KOPT-K1 (cell line): ENCODE measurements around the gene TSPEAR.
"Not testable (repeated sequence)": the region's sequence is repeated elsewhere in the genome, so short reads cannot be mapped to it uniquely, and the experiment has no call there.

Source experiments
- H3K27ac ChIP-seq: fragments of 200-600 bp; sonication (generic); 2 replicates; pipeline ENCODE4 v1.5.1; 2016; ENCODE audit warnings: antibody characterized with exemption, mild to moderate bottlenecking, low read depth, low read length; ENCODE audit not compliant: poor library complexity, severe bottlenecking
- H3K36me3 ChIP-seq: fragments of 200-600 bp; sonication (generic); 2 replicates; pipeline ENCODE4 v1.5.1; 2017; ENCODE audit warnings: antibody characterized with exemption, mild to moderate bottlenecking, low read length, moderate library complexity; ENCODE audit not compliant: insufficient read depth
- H3K9me3 ChIP-seq: fragments of 200-600 bp; sonication (generic); 2 replicates; pipeline ENCODE4 v1.5.1; 2017; ENCODE audit warnings: antibody characterized with exemption, low read length, mild to moderate bottlenecking; ENCODE audit not compliant: insufficient read depth, poor library complexity, severe bottlenecking

TSPEAR gene

DNA sequence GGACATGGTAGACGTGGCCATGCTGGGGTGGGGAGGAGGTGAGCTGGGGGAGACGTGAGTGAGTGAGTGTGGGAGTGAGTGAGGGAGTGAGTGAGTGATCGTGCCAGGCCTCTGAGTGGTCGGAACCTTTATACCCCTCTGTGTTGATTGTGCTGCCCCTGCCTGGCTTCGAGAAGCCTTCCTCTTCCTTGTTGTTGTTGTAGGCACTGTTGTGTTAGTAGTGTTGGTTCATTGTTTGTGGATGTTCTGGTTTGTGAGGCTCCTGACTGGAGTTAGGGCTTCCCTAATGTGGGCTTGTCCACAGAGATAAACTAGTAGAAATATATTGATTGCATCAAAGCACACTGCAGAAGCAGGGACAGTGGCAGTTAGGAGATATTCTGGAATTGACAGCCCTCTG lies 152.7 kb downstream of the TSPEAR start, which contains the start of gene KRTAP10-3:
KRTAP10-3 (minus strand) TSS at position 101 of the 400 bp plus-strand sequence; CDS start at position 21, 80 bp downstream.
- no peak within 1 kb of the TSS for H3K27ac ChIP-seq
- H3K36me3 ChIP-seq, result no peaks in the 10 kb centered on the region
- H3K9me3 ChIP-seq, result no peaks in the 10 kb centered on the region

DNA sequence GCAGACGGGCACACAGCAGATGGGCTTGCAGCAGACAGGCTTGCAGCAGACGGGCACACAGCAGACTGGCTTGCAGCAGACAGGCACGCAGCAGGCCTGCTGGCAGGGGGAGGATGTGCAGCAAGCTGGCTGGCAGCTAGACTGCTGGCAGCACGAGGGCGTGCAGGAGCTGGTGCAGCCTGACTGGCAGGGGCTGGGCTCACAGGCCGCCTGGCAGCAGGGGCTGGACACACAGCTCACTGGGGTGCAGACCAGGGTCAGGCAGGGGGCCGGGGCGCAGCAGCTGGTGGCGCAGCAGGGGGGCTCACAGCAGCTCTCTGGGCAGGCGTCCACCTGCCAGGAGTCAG lies 153.1 kb downstream of the TSPEAR start:
- not testable (repeated sequence) for H3K36me3 ChIP-seq, H3K9me3 ChIP-seq, H3K27ac ChIP-seq

DNA sequence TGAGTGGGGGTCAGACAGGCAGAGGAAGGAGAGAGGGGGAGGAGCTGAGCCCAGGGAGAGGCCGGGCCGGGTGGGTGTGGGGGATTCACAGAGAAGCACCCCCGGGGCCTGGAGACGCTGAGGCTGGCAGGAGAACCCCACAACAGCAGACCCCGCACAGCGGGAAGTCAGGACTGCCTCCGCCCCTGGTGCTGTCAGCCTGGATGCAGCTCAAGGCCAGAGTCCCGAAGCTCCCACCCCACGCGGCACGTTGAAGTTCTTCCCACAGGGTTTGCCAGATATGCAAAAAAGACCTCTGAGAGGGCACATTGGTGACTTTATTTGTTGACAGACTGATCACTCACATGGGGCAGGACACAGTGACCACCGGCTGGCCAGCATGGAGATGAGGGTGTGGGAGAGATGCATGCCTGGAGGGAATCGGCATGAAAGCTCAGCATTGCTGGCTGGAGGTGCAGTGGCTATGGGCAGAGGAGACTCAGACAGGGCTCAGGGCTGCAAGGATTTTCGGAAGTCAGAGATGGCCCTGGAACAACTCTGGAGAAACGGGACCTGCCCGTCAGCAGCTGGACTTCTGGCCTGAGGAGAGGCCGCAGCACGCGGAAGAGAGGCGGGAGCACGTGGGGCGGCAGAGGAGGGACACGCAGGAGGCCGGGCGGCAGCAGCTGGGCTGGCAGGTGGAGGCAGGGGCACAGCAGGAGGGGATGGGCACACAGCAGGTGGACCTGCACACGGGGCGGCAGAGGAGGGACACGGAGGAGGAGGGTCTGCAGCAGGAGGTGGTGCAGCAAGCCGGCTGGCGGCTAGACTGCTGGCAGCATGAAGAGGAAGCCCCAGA lies 153.7 kb downstream of the TSPEAR start:
- Histone ChIP-seq H3K27ac (no peak overlapping the region), H3K36me3 (no peaks in the 10 kb centered on the region), H3K9me3 (no peaks in the 10 kb centered on the region)

DNA sequence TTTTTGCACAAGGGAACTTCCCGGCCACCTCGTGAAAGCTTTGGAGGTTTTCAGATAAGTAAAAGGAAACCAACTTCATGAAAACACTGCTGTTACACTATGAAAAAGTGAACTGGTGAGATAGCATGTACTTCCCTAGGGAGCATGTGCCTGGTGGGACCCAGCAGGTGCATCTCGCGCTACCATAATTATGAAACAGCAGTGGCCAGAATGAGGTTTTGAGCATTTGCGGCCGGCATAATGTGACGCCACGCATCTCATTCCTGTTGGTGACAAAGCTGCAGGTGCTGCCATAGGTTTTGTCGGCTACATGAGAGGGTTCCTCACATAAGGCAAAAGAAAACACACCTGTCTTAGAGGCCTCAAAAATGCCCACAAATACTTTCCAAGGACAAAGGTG lies 154.5 kb downstream of the TSPEAR start:
- Histone ChIP-seq H3K36me3 (no peaks in the 10 kb centered on the region), H3K9me3 (no peaks in the 10 kb centered on the region), H3K27ac (no peak overlapping the region)

DNA sequence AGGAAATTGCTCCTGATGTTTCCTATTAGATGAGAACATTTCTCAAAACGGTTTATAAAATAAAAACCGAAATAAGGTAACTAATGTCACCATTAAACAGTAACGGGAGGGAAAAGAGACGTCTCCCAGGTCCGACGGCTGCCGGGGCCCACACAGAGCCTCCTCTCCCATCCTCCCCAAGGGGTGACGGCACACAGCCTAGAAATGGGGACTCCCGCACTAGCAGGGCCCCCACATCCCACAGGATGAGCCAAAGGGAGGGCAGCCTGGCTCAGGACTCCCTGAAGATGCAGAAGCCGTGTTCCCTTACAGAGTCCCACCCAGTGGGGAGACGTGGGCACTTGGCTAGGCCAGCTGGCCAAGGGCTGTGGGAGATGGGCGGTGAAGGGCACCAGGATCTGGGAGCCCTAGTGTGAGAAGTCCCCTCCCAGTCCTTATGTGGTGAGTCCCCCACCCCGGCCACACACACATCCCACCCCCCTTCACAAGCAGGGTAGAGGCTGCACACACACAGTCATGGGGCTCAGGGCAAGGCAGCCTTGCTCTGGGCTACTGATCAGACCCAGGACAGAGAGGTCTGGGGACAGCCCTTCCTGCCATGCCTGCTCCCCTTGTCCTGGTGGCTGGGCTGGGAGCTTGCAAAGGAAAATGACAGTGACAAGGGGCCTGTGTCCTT lies 156.0 kb downstream of the TSPEAR start:
- Histone ChIP-seq H3K27ac (no peak overlapping the region), H3K9me3 (no peaks in the 10 kb centered on the region), H3K36me3 (no peaks in the 10 kb centered on the region)

DNA sequence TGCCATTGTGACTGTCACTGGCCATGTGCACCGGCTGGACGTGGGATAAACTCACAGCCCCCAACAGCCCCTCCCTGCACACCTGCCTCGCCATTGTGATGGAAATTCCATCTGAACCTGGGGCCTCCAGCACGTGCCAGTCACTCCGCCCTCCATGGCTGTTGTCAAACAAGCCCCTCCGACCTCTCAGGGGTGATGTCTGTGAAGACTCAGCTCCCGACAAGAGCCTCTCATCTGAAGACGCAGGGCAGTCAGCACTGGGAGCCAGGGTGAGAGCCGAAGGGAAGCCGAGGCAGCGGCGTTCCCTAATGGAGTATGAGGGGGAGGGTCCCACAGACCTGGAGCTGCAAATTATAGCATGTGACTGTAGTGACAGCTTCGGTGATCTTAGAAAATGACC lies 158.7 kb downstream of the TSPEAR start:
- Histone ChIP-seq H3K36me3 (no peaks in the 10 kb centered on the region), H3K27ac (no peak overlapping the region), H3K9me3 (no peaks in the 10 kb centered on the region)

DNA sequence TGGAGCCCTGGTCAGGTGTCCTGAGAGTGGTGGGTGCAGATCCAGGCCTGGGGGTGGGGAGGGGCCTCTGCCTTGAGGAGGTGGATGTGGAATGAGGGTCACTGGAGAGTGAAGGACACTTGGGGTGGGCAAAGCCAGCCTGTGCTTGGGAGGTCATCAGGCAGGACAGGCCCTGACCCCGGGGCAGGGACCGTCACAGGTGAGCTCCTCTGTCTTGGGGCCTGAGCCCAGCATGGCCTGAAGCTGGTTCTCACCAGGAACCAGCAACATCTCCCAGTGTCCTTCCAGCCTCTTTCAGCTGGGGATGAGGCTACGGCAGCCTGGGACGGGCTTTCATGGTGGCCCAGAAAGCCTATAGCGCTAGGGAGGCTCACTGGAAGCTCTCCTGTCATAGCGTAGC lies 159.2 kb downstream of the TSPEAR start:
- Histone ChIP-seq H3K9me3 (peaks cover 4% of the 10 kb centered on the region), H3K36me3 (no peaks in the 10 kb centered on the region), H3K27ac (no peak overlapping the region)

DNA sequence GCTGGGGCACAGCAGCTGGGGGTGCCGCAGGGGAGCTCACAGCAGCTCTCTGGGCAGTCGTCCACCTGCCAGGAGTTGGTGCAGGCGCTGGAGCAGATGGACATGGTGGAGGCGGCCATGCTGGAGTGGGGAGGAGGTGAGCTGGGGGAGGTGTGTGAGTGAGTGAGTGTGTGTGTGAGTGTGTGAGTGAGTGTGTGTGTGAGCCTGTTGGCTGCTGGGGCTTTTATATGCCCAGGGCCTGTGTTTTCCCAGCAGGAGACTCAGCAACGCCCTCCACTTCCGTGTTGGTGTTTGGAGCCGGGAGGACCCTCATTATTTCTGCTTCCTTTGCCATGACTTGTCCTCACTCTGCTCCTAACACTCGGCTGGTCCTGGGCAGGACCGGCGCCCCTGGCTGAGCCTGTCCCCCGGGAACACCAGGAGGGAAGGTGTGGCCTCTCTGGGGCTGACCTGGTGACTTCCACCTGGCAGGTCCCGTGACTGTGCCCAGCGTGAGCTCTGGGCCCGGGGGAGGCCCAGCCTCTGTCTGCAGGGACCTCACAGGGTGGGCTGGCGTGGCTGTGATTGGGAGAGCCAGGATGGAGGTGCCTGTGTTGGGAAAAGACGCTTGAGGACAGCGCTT lies 159.9 kb downstream of the TSPEAR start, which contains the start of gene KRTAP10-2:
KRTAP10-2 (minus strand) TSS at position 166 of the 622 bp plus-strand sequence; CDS start at position 119, 47 bp downstream.
- no peaks in the 10 kb centered on the region for H3K36me3 ChIP-seq
- H3K9me3 ChIP-seq, result peaks cover 11% of the 10 kb centered on the region
- no peak within 1 kb of the TSS for H3K27ac ChIP-seq

DNA sequence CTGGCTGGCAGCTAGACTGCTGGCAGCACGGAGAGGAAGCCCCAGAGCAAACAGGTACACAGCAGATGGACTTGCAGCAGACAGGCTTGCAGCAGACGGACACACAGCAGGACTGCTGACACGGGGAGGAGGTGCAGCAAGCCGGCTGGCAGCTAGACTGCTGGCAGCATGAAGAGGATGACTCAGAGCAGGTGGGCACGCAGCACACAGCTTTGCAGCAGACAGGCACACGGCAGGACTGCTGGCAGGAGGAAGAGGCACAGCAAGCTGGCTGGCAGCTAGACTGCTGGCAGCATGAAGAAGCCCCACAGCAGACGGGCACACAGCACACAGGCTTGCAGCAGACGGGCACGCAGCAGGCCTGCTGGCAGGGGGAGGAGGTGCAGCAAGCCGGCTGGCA lies 160.6 kb downstream of the TSPEAR start:
- Histone ChIP-seq H3K36me3 (no peaks in the 10 kb centered on the region), H3K27ac (no peak overlapping the region), H3K9me3 (peaks cover 15% of the 10 kb centered on the region)

DNA sequence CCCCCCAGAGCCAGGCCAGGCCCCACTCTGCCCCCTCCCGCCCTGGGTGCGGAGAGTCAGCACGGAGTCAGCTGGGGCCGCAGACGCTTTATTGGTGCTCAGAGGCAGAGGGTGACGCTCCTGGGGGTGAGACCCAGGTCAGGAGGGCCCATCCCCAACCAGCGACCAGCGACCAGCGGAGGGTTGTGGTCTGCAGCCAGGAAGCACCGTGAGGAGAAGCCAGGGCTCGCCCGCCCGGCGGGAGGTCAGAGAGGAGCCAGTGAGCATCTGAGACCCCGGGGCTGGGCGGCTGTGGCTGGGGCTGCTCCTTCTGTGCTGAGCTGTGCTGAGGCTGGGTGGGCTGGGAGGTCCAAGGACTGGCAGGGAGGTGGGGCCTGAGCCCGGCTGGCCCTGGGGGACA lies 161.1 kb downstream of the TSPEAR start:
- peaks cover 15% of the 10 kb centered on the region for H3K9me3 ChIP-seq

DNA sequence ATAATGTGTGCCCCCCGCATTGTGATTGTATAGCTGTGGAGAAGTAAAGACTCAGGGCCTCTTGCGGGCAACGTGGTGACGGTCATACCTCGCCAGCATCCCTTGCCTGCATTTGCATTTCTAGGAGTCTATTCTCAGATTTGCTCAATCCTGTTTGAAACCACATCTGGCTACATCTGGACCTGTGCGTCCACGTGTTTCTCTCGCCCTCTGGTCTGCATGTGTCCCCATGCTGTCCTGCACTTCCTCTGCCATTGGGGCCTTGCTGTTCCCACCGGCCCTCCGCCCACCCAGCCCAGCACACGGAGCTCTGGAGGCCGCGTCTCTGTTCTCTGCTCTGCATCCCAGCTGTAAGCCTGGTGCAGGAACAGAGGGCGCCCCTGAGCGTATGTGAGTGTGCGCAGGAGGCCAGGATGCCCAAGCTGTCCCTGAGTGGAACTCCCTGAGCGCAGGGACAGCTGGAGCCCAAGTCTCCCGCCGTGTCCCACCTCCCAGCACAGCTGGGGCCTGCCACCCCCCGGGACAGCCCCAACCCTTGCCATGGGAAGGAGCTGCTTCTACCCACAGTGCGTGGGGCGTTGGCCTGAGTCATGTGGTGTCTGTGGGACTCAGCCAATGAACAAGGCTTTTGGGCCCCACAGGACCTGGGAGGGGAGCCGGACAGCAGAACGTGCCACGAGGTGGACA lies 161.7 kb downstream of the TSPEAR start:
- Histone ChIP-seq H3K36me3 (no peaks in the 10 kb centered on the region), H3K27ac (no peak overlapping the region), H3K9me3 (peaks cover 15% of the 10 kb centered on the region)

More for the DNA sequence above, 161.1 kb downstream of the TSPEAR start:
- not testable (repeated sequence) for H3K27ac ChIP-seq, H3K36me3 ChIP-seq

DNA sequence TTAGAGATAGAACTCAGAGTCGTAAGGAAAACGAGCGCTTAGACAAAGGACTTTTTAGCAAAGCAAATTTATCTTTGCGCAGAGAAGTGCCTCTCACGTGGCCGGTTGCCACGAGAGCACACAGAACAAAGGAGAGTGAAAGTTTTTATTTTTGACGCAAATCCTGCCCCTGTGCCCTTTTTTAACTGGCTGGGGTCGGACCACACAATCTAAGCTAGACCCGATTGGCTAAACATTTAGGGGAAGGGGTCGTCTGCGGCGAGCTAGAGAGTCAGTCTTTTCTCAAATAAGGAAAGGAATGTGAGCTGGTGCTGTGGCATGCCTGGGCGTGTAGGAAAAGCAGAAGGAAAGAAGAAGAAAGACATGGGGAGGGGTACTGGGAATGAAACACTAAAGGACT lies 162.4 kb downstream of the TSPEAR start:
- Histone ChIP-seq H3K36me3 (no peaks in the 10 kb centered on the region), H3K9me3 (peaks cover 15% of the 10 kb centered on the region), H3K27ac (no peak overlapping the region)

DNA sequence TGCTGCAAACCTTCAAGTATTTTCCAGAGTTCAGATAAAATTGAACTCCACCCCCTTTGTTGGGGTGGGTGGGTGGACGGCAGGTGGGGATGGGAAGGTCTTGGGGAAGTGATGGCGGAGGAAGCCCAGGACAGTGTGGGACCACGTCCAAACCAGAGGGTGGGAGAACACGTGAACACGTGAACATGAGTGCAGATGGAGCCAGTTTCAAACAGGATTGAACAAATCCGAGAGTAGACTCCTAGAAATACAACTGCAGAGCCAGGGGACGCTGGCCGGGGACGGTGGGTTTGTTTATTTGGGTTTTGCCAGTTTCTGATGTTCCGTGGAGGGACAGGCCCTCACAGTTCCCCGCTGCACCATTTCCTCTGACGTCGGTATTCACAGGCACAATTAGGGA lies 163.0 kb downstream of the TSPEAR start:
- H3K27ac ChIP-seq, result no peak overlapping the region
- H3K36me3 ChIP-seq, result no peaks in the 10 kb centered on the region
- peaks cover 15% of the 10 kb centered on the region for H3K9me3 ChIP-seq

DNA sequence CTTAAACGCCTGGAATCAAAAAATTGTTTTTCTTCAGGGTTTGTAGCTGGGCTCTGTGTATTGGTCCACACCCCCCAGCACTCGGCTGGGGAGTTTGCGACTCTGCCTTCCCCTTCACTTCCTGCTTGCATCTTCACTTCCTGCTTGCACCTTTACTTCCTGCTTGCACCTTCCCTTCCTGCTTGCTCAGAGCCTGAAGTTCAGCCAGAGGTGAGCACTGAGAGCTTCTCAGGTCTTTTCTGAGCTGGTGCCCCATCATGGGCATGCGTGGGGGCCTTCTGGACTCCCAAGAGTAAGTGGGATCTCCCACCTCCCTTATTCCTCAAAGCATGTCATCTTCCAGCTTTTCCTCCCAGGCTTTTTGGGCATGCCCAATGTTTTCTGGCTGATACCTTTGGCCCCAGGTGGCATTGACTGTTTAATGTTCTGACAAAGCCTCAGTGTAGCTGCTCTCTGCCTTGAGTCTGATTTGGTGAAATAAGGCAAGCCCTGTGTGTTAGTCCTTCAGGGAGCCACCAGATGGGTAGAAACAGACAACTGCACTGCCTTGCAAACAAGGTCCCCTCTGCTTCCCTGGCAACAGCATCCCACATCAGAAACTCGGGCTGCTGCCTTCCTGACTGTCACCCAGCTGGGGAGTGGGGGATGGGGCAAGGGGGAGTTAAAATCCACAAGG lies 163.6 kb downstream of the TSPEAR start:
- Histone ChIP-seq H3K9me3 (peaks cover 15% of the 10 kb centered on the region), H3K36me3 (no peaks in the 10 kb centered on the region), H3K27ac (peak overlapping the region; percentile 15)
